ENCODE data around the gene OTUD5.
"Not testable (repeated sequence)": the region's sequence is repeated elsewhere in the genome, so short reads cannot be mapped to it uniquely, and the experiment has no call there.

The OTUD5 gene

GRCh38 chrX:48883729-48884128, 73.7 kb downstream of the OTUD5 start:
- DNase-seq = peak; percentile 3

DNA sequence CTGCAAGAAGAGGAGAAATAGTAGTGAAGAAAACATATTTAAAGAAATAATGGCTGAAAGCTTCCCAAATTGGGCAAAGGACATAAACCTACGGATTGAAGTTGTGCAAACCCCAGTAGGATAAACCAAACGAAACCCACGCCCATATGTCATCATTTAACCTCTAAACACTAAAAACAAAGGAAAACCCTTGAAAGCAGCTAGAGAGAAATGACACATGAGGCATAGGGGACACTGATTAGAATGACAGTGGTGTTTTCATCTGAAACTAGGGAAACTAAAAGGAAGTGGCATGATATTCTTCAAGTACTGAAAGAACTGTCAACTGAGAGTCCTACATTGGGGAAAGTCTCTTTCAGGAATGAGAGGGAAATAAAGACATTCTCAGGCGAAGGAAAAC, 80.5 kb downstream of the OTUD5 start:
- not testable (repeated sequence) for DNase-seq

Measured in NCI-H69 (cell line).